HL-60 (cell line): ENCODE data around the gene ZMIZ2.

Experiments
- DNase-seq, 2 experiments: peaks; one replicate each; pipeline ENCODE4 v3.0.0-alpha.2; 2010 to 2020; ENCODE audit warnings: low read depth in 1 of 2, low spot score in 1 of 2
- H3K27ac ChIP-seq: fragments of 250-450 bp; sonication (Bioruptor Pico); replicated peaks from 2 replicates; pipeline ENCODE4 v1.5.1; 2020; ENCODE audit warnings: mild to moderate bottlenecking, moderate library complexity
- H3K27me3 ChIP-seq: fragments of 250-450 bp; sonication (Bioruptor Pico); 2 replicates; pipeline ENCODE4 v1.5.1; 2021; ENCODE audit warnings: mild to moderate bottlenecking, moderate library complexity; ENCODE audit not compliant: insufficient read depth, poor library complexity, severe bottlenecking
- H3K4me3 ChIP-seq: replicated peaks from 2 replicates; pipeline ENCODE4 v1.5.1; 2011; ENCODE audit warnings: mild to moderate bottlenecking, control low read depth, low read length; ENCODE audit not compliant: insufficient read depth
- GABPA ChIP-seq: IDR thresholded peaks from 2 replicates; pipeline ENCODE4 v1.6.1; 2012; ENCODE audit warnings: low read depth
- POLR2AphosphoS5 ChIP-seq: IDR thresholded peaks from 2 replicates; pipeline ENCODE4 v1.6.1; 2012; ENCODE audit warnings: low read depth
- SPI1 ChIP-seq: IDR thresholded peaks from 2 replicates; pipeline ENCODE4 v1.6.1; 2012; ENCODE audit warnings: low read depth, mild to moderate bottlenecking, borderline replicate concordance
- TF ChIP-seq, protein P1 (sequence below): IDR thresholded peaks from one replicate; pipeline ENCODE4 v1.5.1; 2011; ENCODE audit warnings: low read length, control low read depth, inconsistent platforms; ENCODE audit not compliant: insufficient read depth
- TF ChIP-seq, protein P2 (sequence below): IDR thresholded peaks from 2 replicates; pipeline ENCODE4 v1.6.1; 2012; ENCODE audit warnings: low read depth; ENCODE audit not compliant: insufficient replicate concordance

Gene ZMIZ2

DNA sequence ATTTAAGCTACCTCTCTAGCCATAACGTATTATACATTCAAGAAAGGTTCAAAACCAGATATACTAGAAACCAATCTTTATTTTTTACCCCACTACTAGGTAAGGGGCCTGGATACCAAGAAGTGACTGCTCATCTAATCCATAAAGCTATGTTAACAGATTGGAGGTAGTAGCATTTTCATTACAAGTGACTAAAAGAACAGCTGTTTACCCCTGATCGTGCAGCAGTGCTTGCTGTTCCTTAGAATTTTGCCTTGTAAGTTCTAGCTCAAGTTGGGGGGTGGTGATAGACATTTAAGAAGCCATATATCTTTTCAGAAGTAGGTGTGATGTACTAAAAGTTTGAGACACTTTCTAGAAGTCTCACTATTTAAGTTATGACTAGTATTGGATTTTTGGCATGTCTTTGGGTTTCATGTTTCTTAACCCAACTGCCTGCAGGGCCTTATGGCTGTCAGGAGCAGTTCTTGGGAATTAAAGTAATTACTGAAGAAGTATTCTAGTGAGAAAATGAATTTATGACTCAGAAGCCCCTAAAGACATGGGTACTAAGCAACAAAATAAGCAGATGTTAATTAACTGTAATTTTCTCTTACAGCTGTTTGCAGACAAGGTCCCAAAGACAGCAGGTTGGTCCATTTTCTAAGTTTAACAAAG, 50.1 kb downstream of the ZMIZ2 start:
- TF ChIP-seq, protein P1, sequence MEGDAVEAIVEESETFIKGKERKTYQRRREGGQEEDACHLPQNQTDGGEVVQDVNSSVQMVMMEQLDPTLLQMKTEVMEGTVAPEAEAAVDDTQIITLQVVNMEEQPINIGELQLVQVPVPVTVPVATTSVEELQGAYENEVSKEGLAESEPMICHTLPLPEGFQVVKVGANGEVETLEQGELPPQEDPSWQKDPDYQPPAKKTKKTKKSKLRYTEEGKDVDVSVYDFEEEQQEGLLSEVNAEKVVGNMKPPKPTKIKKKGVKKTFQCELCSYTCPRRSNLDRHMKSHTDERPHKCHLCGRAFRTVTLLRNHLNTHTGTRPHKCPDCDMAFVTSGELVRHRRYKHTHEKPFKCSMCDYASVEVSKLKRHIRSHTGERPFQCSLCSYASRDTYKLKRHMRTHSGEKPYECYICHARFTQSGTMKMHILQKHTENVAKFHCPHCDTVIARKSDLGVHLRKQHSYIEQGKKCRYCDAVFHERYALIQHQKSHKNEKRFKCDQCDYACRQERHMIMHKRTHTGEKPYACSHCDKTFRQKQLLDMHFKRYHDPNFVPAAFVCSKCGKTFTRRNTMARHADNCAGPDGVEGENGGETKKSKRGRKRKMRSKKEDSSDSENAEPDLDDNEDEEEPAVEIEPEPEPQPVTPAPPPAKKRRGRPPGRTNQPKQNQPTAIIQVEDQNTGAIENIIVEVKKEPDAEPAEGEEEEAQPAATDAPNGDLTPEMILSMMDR, result no peak
- TF ChIP-seq SPI1 (no peak), POLR2AphosphoS5 (no peak), GABPA (no peak)
- TF ChIP-seq, protein P2, sequence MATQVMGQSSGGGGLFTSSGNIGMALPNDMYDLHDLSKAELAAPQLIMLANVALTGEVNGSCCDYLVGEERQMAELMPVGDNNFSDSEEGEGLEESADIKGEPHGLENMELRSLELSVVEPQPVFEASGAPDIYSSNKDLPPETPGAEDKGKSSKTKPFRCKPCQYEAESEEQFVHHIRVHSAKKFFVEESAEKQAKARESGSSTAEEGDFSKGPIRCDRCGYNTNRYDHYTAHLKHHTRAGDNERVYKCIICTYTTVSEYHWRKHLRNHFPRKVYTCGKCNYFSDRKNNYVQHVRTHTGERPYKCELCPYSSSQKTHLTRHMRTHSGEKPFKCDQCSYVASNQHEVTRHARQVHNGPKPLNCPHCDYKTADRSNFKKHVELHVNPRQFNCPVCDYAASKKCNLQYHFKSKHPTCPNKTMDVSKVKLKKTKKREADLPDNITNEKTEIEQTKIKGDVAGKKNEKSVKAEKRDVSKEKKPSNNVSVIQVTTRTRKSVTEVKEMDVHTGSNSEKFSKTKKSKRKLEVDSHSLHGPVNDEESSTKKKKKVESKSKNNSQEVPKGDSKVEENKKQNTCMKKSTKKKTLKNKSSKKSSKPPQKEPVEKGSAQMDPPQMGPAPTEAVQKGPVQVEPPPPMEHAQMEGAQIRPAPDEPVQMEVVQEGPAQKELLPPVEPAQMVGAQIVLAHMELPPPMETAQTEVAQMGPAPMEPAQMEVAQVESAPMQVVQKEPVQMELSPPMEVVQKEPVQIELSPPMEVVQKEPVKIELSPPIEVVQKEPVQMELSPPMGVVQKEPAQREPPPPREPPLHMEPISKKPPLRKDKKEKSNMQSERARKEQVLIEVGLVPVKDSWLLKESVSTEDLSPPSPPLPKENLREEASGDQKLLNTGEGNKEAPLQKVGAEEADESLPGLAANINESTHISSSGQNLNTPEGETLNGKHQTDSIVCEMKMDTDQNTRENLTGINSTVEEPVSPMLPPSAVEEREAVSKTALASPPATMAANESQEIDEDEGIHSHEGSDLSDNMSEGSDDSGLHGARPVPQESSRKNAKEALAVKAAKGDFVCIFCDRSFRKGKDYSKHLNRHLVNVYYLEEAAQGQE, result no peak
- Histone ChIP-seq H3K4me3 (peak overlapping the region; percentile 77), H3K27ac (0 out of 2 replicates have a peak overlapping the region, but pooled peaks have one; percentile 19), H3K27me3 (no peaks in the 10 kb centered on the region)
- no peak for DNase-seq

DNA sequence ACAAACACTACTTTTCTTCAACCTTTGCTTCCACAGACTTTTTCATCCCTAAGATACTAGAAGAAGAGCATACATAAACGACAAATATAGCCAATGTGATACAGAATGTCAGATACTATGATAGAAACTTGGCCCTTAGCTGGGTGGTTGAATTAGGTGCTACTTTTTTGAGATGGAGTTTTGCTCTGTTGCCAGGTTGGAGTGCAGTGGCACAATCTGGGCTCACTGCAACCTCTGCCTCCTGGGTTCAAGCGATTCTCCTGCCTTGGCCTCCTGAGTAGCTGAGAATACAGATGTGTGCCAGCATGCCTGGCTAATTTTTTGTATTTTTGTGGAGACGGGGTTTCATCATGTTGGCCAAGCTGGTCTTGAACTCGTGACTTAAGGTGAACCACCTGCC, 51.3 kb downstream of the ZMIZ2 start:
- TF ChIP-seq, protein P2, result no peak
- no peak for TF ChIP-seq GABPA
- no peak for TF ChIP-seq SPI1
- TF ChIP-seq, protein P1, result no peak
- TF ChIP-seq POLR2AphosphoS5, result no peak
- no peak for DNase-seq
- Histone ChIP-seq H3K27ac (no peak overlapping the region), H3K27me3 (no peaks in the 10 kb centered on the region), H3K4me3 (no peak overlapping the region)

DNA sequence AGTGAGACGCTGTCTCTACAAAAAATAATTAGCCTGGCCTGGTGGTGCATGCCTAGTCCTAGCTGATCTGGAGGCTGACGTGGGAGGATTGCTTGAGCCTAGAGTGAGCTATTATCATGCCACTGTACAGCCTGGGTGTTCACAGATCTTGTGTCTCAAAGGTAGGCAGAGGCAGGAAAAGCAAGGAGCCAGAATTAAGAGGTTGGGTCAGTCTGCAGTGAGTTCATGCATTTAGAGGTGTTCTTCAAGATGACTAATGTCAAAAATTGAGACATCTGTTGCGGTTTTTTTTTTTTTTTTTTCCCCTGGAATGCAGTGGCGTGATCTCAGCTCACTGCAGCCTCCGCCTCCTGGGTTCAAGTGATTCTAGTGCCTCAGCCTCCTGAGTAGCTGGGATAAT, 53.2 kb downstream of the ZMIZ2 start:
- H3K4me3 ChIP-seq, result no peak overlapping the region
- H3K27ac ChIP-seq, result no peak overlapping the region
- H3K27me3 ChIP-seq, result no peaks in the 10 kb centered on the region
- DNase-seq, result no peak
- TF ChIP-seq, protein P2, result no peak
- TF ChIP-seq POLR2AphosphoS5, result peak; percentile 33; the same call in 1 of the 2 replicates
